ENCODE data around the gene HIPK2. TPM values are rescaled to one million over a fixed set of nuclear protein-coding genes. Genes with fewer than 3 reads are reported as not detected.

The HIPK2 gene
- total and polyA plus RNA-seq, 2 of the 4 experiments (the other 2 are of a cell fraction): 22.0 to 27.1 TPM

GRCh38 chr7:139772115-139772514 lies 5.7 kb downstream of the HIPK2 start:
- Histone ChIP-seq H3K14ac (replicated peaks; ENCODE audit: low read depth, low read length) (peak overlapping the region; percentile 86), H3K4me3 (ENCODE audit: insufficient read depth, low read depth, low read length) (no peak overlapping the region), H3K9ac (ENCODE audit: low read depth, low read length) (no peak overlapping the region), H3K56ac (ENCODE audit: extremely low read depth, insufficient read depth, low read length) (peak overlapping the region; percentile 59; the same call in 1 of the 2 replicates), H2AFZ (replicated peaks; ENCODE audit: low read length, poor library complexity) (no peak overlapping the region), H3K4ac (ENCODE audit: low read depth, low read length) (peak overlapping the region; percentile 87), H3K18ac (ENCODE audit: low read depth, low read length) (peak overlapping the region; percentile 50), H3K36me3 (ENCODE audit: control insufficient read depth, insufficient read depth, low read length) (peaks cover 27% of the 10 kb centered on the region), H4K20me1 (ENCODE audit: insufficient read depth, low read length) (peaks cover 75% of the 10 kb centered on the region), H2AK5ac (ENCODE audit: low read depth, low read length) (peak overlapping the region; percentile 82), H3K4me1 (ENCODE audit: control insufficient read depth, insufficient read depth, low read length) (peaks cover 41% of the 10 kb centered on the region), H2BK120ac (ENCODE audit: low read depth, low read length) (peak overlapping the region; percentile 81), H2BK20ac (ENCODE audit: low read depth, low read length) (peak overlapping the region; percentile 65), H3K27ac (ENCODE audit: insufficient read depth, low read length) (peak overlapping the region; percentile 42), H2AK9ac (replicated peaks; ENCODE audit: low read depth, low read length, poor library complexity) (no peak overlapping the region), H3K27me3 (ENCODE audit: control insufficient read depth, insufficient read depth, low read length) (no peaks in the 10 kb centered on the region), H3K4me2 (ENCODE audit: low read depth, low read length) (peak overlapping the region; percentile 91; the same call in 1 of the 2 replicates), H4K5ac (ENCODE audit: low read depth, low read length) (peak overlapping the region; percentile 54; the same call in 1 of the 2 replicates), H3K23ac (ENCODE audit: low read depth, low read length) (peak overlapping the region; percentile 73), H4K91ac (ENCODE audit: insufficient read depth, low read depth, low read length) (peak overlapping the region; percentile 82), H2BK5ac (ENCODE audit: low read depth, low read length, poor library complexity, severe bottlenecking) (peak overlapping the region; percentile 83), H3K79me1 (ENCODE audit: low read depth in 1 of 2, low read length in 2 of 2) (peaks cover 13 to 76% of the 10 kb centered on the region in 2 experiments), H4K8ac (ENCODE audit: low read depth in 2 of 2, low read length in 2 of 2) (peak overlapping the region; percentile 52 to 54), H3K9me1 (ENCODE audit: insufficient read depth, low read length) (peaks cover 38% of the 10 kb centered on the region), H3K9me3 (ENCODE audit: control insufficient read depth, insufficient read depth, low read length) (no peaks in the 10 kb centered on the region), H2BK15ac (ENCODE audit: low read depth, low read length) (peak overlapping the region; percentile 36; the same call in 1 of the 3 replicates)
- BruUV-seq (replicated peaks): no TSS peak
- ATAC-seq (ENCODE audit: low read depth) (no peak), DNase-seq (no peak)
- dilution Hi-C loops (cut with HindIII; ENCODE audit: low sequenced_read_pairs, unreplicated experiment) (no loop called here), intact Hi-C loops (cut with micrococcal nuclease) (loop anchor here (5.0 kb wide), 1 partner anchor 40 kb away; no protein-coding TSS in a partner anchor), in situ Hi-C loops (cut with MboI; ENCODE audit: low sequenced_read_pairs) (loop anchor here (10.0 kb wide), 1 partner anchor 127 kb away; no protein-coding TSS in a partner anchor)
- POLR2A ChIA-PET (ENCODE audit: unreplicated experiment): interaction anchor here (1.0 kb wide), 1 partner anchor 153 kb away, joined by 3 read pairs; no protein-coding TSS in a partner anchor
- CTCF ChIA-PET: interaction anchor here (0.6 to 1.5 kb wide), 2 partner anchors 67 to 214 kb away, joined by 3 to 4 read pairs; no protein-coding TSS in a partner anchor
- TF ChIP-seq SMC3 (IDR thresholded peaks at IDR 0.05; ENCODE audit: low read depth, low read length) (no peak), CHD1 (IDR thresholded peaks at IDR 0.05; ENCODE audit: low read depth, low read length) (no peak), RCOR1 (IDR thresholded peaks at IDR 0.05; ENCODE audit: insufficient replicate concordance, low read length) (no peak), POLR2A (IDR thresholded peaks at IDR 0.05; ENCODE audit: low read depth, low read length) (no peak), CEBPB (IDR thresholded peaks at IDR 0.05; ENCODE audit: low read depth, low read length) (peak; percentile 72)
- WGBS, 2 experiments (ENCODE audit: extremely low coverage in 2 of 2, insufficient read length in 1 of 2): no CpG with 5 or more reads among the region's 7 CpGs

All from IMR-90 (cell line).